Smooth muscle cell (in vitro differentiated cells): Measurements from ENCODE around the gene NQO1. TPM values are rescaled to one million over a fixed set of nuclear protein-coding genes. Genes with fewer than 3 reads are reported as not detected.

Source experiments
- DNase-seq: peaks from one replicate; lab custom pipeline; 2025; ENCODE audit not compliant: unreplicated experiment; lab: John Stamatoyannopoulos, UW
- H2AFZ ChIP-seq: fragments of 200-600 bp; sonication (generic); 2 replicates; pipeline ENCODE4 v1.6.0; 2016; ENCODE audit warnings: antibody characterized with exemption, low read depth, mild to moderate bottlenecking
- H3F3A ChIP-seq: fragments of 200-600 bp; sonication (generic); 2 replicates; pipeline ENCODE4 v1.6.0; 2017; ENCODE audit warnings: antibody characterized with exemption, low read depth
- H3K27ac ChIP-seq: fragments of 200-600 bp; sonication (generic); 2 replicates; pipeline ENCODE4 v1.5.1; 2016; ENCODE audit warnings: low read depth, mild to moderate bottlenecking
- H3K27me3 ChIP-seq: fragments of 200-600 bp; sonication (generic); 2 replicates; pipeline ENCODE4 v1.6.1; 2016; ENCODE audit warnings: low read depth, mild to moderate bottlenecking
- H3K36me3 ChIP-seq: fragments of 200-600 bp; sonication (generic); 2 replicates; pipeline ENCODE4 v1.5.1; 2016; ENCODE audit warnings: low read depth
- H3K4me1 ChIP-seq: fragments of 200-600 bp; sonication (generic); 2 replicates; pipeline ENCODE4 v1.5.1; 2016; ENCODE audit warnings: low read depth
- H3K4me2 ChIP-seq: fragments of 200-600 bp; sonication (generic); 2 replicates; pipeline ENCODE4 v1.6.0; 2016; ENCODE audit warnings: mild to moderate bottlenecking
- H3K4me3 ChIP-seq: fragments of 200-600 bp; sonication (generic); 2 replicates; pipeline ENCODE4 v1.5.1; 2016; ENCODE audit warnings: mild to moderate bottlenecking
- H3K79me2 ChIP-seq: fragments of 200-600 bp; sonication (generic); 2 replicates; pipeline ENCODE4 v1.6.0; 2016; ENCODE audit warnings: low read depth, mild to moderate bottlenecking
- H3K9ac ChIP-seq: fragments of 200-600 bp; sonication (generic); 2 replicates; pipeline ENCODE4 v1.6.0; 2016; ENCODE audit warnings: low read depth
- H3K9me3 ChIP-seq: fragments of 200-600 bp; sonication (generic); replicated peaks from 2 replicates; pipeline ENCODE4 v1.5.1; 2016; ENCODE audit warnings: low read depth
- H4K20me1 ChIP-seq: fragments of 200-600 bp; sonication (generic); 2 replicates; pipeline ENCODE4 v1.6.0; 2016; ENCODE audit warnings: low read depth
- WGBS: methylation state at CpG from one replicate; pipeline ENCODE4 v1.1.7; 2016; ENCODE audit warnings: low lambda C conversion rate; 5-methylcytosine and 5-hydroxymethylcytosine counted together
- polyA plus RNA-seq: library from polyadenylated mRNA; unstranded; fragments of >200 nt; fragmentation: Nextera tagmentation; extraction: Ambion mirVana; gene quantifications from 2 replicates; pipeline ENCODE4 v1.2.1, GENCODE V29; 2016
- total RNA-seq: library from RNA; depleted of rRNA; stranded (reverse); fragments of >200 nt; gene quantifications from 2 replicates; pipeline ENCODE4 v1.2.3, GENCODE V29; 2014
- TF ChIP-seq, protein P1 (sequence below): fragments of 200-600 bp; sonication (generic); IDR thresholded peaks from 2 replicates; pipeline ENCODE4 v1.5.1; 2017; ENCODE audit warnings: borderline replicate concordance, mild to moderate bottlenecking, antibody characterized with exemption; ENCODE audit not compliant: insufficient read depth, poor library complexity, severe bottlenecking

NQO1 gene
- total and polyA plus RNA-seq, 2 experiments from 2014 or later: 121 to 129 TPM

DNA sequence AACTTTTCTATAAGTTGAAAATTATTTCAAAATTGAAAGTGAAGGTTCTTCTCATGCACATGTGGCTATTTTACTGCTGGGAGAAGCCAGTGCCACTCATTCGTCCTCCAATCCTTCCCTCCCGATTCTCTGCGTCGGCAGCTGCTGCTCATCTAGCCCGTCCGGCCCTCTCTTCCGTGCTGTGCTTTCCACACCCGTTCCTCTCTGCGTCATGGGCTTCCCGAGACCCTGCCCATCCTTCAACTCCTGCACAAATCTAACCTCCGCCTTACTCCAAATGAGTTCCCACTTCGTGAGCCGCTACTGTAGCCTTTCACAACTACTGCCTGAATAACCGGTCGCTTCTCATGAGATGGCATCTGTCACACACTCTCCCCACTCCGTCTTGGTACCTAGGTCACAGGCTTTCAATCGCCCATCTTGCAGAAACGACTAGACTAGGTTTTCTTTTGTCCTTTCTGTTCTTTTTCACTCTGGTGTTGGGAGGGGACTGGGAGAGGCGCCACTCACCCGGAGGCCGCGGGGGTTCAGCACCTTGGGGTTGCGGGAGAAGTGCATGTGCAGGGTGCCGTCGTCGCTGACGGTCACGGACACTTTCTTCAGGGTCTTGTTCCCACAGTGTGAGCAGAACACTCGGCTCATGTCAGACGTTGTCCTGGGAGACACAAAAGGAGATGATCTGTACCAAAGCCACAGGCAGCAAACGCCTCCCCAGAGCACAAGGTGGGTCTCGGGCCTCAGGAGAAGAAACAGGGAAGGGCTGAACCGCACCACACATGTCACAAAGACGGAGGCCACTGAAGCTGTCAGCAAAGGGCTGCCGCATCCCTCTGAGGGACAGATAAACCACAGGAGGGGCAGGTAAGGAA, 18.2 kb upstream of the NQO1 start:
- no peak overlapping the region for H3K9ac ChIP-seq
- H3K27ac ChIP-seq: no peak overlapping the region
- TF ChIP-seq, protein P1, sequence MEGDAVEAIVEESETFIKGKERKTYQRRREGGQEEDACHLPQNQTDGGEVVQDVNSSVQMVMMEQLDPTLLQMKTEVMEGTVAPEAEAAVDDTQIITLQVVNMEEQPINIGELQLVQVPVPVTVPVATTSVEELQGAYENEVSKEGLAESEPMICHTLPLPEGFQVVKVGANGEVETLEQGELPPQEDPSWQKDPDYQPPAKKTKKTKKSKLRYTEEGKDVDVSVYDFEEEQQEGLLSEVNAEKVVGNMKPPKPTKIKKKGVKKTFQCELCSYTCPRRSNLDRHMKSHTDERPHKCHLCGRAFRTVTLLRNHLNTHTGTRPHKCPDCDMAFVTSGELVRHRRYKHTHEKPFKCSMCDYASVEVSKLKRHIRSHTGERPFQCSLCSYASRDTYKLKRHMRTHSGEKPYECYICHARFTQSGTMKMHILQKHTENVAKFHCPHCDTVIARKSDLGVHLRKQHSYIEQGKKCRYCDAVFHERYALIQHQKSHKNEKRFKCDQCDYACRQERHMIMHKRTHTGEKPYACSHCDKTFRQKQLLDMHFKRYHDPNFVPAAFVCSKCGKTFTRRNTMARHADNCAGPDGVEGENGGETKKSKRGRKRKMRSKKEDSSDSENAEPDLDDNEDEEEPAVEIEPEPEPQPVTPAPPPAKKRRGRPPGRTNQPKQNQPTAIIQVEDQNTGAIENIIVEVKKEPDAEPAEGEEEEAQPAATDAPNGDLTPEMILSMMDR: no peak
- no peaks in the 10 kb centered on the region for H3F3A ChIP-seq
- no peak for DNase-seq
- no peak overlapping the region for H2AFZ ChIP-seq
- no peaks in the 10 kb centered on the region for H3K4me1 ChIP-seq
- H3K9me3 ChIP-seq: no peaks in the 10 kb centered on the region
- no peak overlapping the region for H3K4me2 ChIP-seq
- no peak overlapping the region for H3K4me3 ChIP-seq
- H3K36me3 ChIP-seq: peaks cover 21% of the 10 kb centered on the region
- no peaks in the 10 kb centered on the region for H3K79me2 ChIP-seq
- H3K27me3 ChIP-seq: no peaks in the 10 kb centered on the region
- H4K20me1 ChIP-seq: no peaks in the 10 kb centered on the region
- WGBS: 97% methylated on average over 35 of the region's 35 CpGs

DNA sequence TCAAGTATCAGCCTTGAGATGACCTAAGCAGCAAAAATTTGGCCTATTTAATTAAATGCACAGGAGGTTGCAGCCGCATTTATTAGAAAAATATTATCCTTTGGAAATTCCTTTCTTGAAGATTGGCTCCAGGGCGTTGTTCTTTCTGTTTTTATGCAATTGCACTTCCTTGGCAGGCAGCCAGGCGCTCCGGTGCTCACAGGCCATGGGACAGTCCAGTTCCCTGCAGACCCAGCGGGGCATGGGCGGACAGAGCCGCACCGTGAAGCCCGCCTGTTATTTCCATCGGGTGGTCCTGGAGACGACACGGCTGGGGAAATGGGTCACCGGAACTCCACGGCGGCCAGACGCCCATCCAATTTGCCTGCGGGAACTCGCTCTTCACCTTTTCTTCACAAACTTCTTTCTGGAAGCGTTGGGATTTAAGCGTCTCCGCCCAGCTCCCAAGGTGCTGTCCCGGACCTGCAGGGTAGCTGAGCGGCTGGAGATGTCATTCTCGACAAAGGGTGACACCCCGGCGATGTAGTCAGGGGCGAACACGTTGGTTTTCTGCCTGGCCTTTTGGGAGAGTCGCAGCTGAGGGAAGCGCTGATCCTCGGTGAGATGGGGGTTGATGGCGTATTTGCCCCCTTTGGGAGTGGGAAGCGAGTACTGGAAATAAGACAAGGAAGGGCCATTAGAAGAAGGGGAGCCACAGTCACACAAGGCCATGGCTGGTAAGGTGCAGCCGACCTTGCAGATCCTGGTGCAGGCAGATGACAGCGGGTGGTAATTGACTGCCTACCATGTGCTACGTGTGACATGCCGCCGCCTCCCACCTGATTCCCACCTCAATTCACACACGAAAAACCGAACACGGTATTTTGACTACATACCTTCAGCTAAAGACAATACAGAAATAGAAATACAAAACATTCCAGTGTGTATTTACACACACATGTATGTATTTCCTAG, 15.9 kb upstream of the NQO1 start:
- Histone ChIP-seq H3K27ac (no peak overlapping the region), H3K4me2 (no peak overlapping the region), H3K9me3 (no peaks in the 10 kb centered on the region), H3K4me3 (no peak overlapping the region), H2AFZ (no peak overlapping the region), H3F3A (no peaks in the 10 kb centered on the region), H3K79me2 (no peaks in the 10 kb centered on the region), H3K27me3 (no peaks in the 10 kb centered on the region), H4K20me1 (no peaks in the 10 kb centered on the region), H3K36me3 (peaks cover 4% of the 10 kb centered on the region), H3K4me1 (no peaks in the 10 kb centered on the region), H3K9ac (no peak overlapping the region)
- 96% methylated on average over 41 of the region's 41 CpGs for WGBS
- TF ChIP-seq, protein P1: no peak
- no peak for DNase-seq

DNA sequence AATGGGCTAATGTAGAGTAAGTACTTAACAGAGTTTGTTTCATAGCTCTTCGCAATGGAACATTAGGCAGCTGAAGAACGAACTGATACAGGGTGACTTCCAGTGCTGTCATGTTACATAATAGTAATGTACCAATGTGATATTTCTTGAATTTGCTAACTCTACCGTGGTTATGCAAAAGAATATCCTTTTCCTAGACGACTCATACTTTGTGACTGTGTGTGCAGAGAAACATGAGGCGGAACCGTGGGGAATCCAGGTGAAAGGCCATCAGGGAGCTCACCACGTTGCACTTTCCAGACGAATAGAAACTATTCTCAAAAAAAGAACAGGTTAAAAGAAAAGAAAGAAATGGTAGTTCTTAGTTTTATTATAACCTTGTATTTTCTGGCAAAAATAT, 15.2 kb upstream of the NQO1 start:
- TF ChIP-seq, protein P1: no peak
- no peaks in the 10 kb centered on the region for H3K79me2 ChIP-seq
- no peaks in the 10 kb centered on the region for H4K20me1 ChIP-seq
- no peak overlapping the region for H2AFZ ChIP-seq
- 91% methylated on average over 8 of the region's 8 CpGs for WGBS
- H3K27me3 ChIP-seq: no peaks in the 10 kb centered on the region
- no peaks in the 10 kb centered on the region for H3K4me1 ChIP-seq
- no peak for DNase-seq
- H3K9ac ChIP-seq: no peak overlapping the region
- no peak overlapping the region for H3K27ac ChIP-seq
- H3K4me2 ChIP-seq: no peak overlapping the region
- no peaks in the 10 kb centered on the region for H3K9me3 ChIP-seq
- peaks cover 4% of the 10 kb centered on the region for H3K36me3 ChIP-seq
- no peaks in the 10 kb centered on the region for H3F3A ChIP-seq
- H3K4me3 ChIP-seq: no peak overlapping the region
